Endothelial cell (in vitro differentiated cells): ENCODE data around the gene MAP3K2. TPM values are rescaled to one million over a fixed set of nuclear protein-coding genes. Genes with fewer than 3 reads are reported as not detected.

Experiments used
- DNase-seq: peaks from one replicate; pipeline ENCODE4 v3.0.0; 2021; ENCODE audit warnings: low spot score
- H3K27ac Mint-ChIP-seq: one replicate; pipeline ENCODE4 v1.8.0; 2021; ENCODE audit warnings: mixed read lengths, inconsistent platforms; ENCODE audit not compliant: unreplicated experiment
- H3K27me3 Mint-ChIP-seq: one replicate; pipeline ENCODE4 v1.8.0; 2021; ENCODE audit warnings: mild to moderate bottlenecking, moderate library complexity, mixed read lengths, inconsistent platforms; ENCODE audit not compliant: unreplicated experiment
- H3K36me3 Mint-ChIP-seq: one replicate; pipeline ENCODE4 v1.8.0; 2021; ENCODE audit warnings: mild to moderate bottlenecking, low read depth, mixed read lengths, inconsistent platforms; ENCODE audit not compliant: unreplicated experiment
- H3K4me1 Mint-ChIP-seq: one replicate; pipeline ENCODE4 v1.8.0; 2021; ENCODE audit warnings: mild to moderate bottlenecking, mixed read lengths, inconsistent platforms; ENCODE audit not compliant: unreplicated experiment
- H3K4me3 Mint-ChIP-seq: one replicate; pipeline ENCODE4 v1.8.0; 2021; ENCODE audit warnings: mild to moderate bottlenecking, mixed read lengths, inconsistent platforms; ENCODE audit not compliant: unreplicated experiment
- H3K9me3 Mint-ChIP-seq: one replicate; pipeline ENCODE4 v1.8.0; 2021; ENCODE audit warnings: mixed read lengths, inconsistent platforms; ENCODE audit not compliant: unreplicated experiment
- CTCF ChIP-seq: fragments of 200-600 bp; sonication (generic); IDR thresholded peaks from one replicate; pipeline ENCODE4 v1.5.0; 2021; ENCODE audit warnings: antibody characterized with exemption; ENCODE audit not compliant: unreplicated experiment
- total RNA-seq: library from RNA; stranded (reverse); fragmentation: NEBNext Ultra II Directional; extraction: Animal tissue kit (Norgen Biotek cat#: 25700); gene quantifications from one replicate; pipeline ENCODE4 v1.2.1, GENCODE V29; 2021; ENCODE audit not compliant: unreplicated experiment

MAP3K2 gene
- total RNA-seq, 1 donor from 2014 or later, result 27.3 TPM

- Mint-ChIP-seq H3K9me3 (no peaks in the 10 kb centered on the region), H3K27me3 (peaks cover 20% of the 10 kb centered on the region), H3K4me1 (peaks cover under 1% of the 10 kb centered on the region), H3K36me3 (peaks cover under 1% of the 10 kb centered on the region), H3K27ac (no peak within 1 kb of the TSS), H3K4me3 (no peak within 1 kb of the TSS)
- no peak for TF ChIP-seq CTCF
- DNase-seq, result no peak
These were observed 30.7 kb upstream of the MAP3K2 start, which contains the start of gene PROC for GRCh38 chr2:127418300-127419111. TSS of gene PROC (plus strand) at chr2:127418427. CDS start at chr2:127419943, 1,516 bp downstream.

DNA sequence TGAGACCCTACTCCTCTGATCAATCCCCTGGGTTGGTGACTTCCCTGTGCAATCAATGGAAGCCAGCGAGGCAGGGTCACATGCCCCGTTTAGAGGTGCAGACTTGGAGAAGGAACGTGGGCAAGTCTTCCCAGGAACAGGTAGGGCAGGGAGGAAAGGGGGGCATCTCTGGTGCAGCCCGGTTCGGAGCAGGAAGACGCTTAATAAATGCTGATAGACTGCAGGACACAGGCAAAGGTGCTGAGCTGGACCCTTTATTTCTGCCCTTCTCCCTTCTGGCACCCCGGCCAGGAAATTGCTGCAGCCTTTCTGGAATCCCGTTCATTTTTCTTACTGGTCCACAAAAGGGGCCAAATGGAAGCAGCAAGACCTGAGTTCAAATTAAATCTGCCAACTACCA, 29.6 kb upstream of the MAP3K2 start:
- Mint-ChIP-seq H3K4me1 (no peaks in the 10 kb centered on the region), H3K27me3 (peaks cover 19% of the 10 kb centered on the region), H3K4me3 (no peak overlapping the region), H3K27ac (no peak overlapping the region), H3K36me3 (no peaks in the 10 kb centered on the region), H3K9me3 (no peaks in the 10 kb centered on the region)
- DNase-seq, result no peak
- no peak for TF ChIP-seq CTCF

- H3K9me3 Mint-ChIP-seq, result no peaks in the 10 kb centered on the region
- no peak overlapping the region for H3K27ac Mint-ChIP-seq
- peaks cover 14% of the 10 kb centered on the region for H3K27me3 Mint-ChIP-seq
- no peaks in the 10 kb centered on the region for H3K36me3 Mint-ChIP-seq
- no peak for TF ChIP-seq CTCF
- no peak for DNase-seq
- no peaks in the 10 kb centered on the region for H3K4me1 Mint-ChIP-seq
- H3K4me3 Mint-ChIP-seq, result peak overlapping the region; percentile 63
These were observed 28.8 kb upstream of the MAP3K2 start for GRCh38 chr2:127416506-127417001.

DNA sequence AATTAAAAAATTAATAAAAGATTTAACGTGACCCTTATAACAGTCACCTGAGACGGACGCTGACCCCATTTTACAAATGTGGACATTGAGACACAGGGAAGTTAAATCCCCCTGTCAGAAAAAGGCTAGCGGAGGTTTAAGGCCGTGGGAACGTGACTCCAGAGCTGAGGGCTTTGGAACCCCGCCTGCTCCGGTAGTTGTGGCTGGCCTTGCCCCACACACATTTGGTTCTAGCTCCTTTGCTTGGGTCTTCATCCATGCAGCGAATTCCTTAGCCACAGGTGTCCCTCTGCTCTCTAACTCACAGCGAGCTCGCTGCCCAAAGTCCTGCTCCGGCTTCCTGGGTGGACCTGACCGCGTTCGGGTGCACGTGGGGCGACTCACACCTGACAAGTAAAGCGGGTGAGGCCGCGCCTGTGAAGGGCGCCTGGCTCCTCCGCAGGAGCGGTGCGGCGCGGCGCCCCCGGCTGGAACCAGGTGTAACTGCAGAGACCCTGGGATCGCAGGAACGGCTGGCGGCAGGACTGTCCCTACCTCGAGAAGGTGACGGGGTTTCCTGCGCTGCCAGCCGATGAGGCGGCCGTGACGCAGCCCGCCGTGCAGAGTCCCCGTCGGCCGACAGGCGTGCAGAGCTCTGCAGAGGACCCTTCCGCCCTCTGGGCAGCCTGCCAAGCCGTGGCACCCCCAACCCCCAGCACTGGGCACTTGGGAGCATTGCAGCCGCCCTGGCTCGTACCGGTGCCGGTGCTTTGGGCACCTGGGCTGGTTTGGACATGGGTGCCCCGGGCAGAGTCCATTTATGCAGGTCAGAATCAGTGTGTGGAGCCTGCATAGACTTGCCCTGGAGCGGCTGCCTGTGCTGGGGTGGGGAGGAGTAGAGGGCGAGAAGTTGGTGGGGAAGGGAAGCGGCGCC, 28.1 kb upstream of the MAP3K2 start:
- TF ChIP-seq CTCF, result peak; percentile 73
- no peak overlapping the region for H3K27ac Mint-ChIP-seq
- H3K36me3 Mint-ChIP-seq, result no peaks in the 10 kb centered on the region
- DNase-seq, result peak; percentile 77
- no peaks in the 10 kb centered on the region for H3K9me3 Mint-ChIP-seq
- peaks cover 11% of the 10 kb centered on the region for H3K27me3 Mint-ChIP-seq
- no peaks in the 10 kb centered on the region for H3K4me1 Mint-ChIP-seq
- H3K4me3 Mint-ChIP-seq, result no peak overlapping the region
